H9 (cell line): ENCODE measurements around the gene MGARP. TPM values are rescaled to one million over a fixed set of nuclear protein-coding genes. Genes with fewer than 3 reads are reported as not detected.

Source experiments
- DNase-seq: peaks from one replicate; pipeline ENCODE4 v3.0.0-alpha.2; 2017
- H2AFZ ChIP-seq: one replicate; pipeline ENCODE4 v1.6.1; 2013; ENCODE audit warnings: mild to moderate bottlenecking, low read length, control low read depth, moderate library complexity
- H2AK5ac ChIP-seq: 2 replicates; pipeline ENCODE4 v1.6.1; 2013; ENCODE audit warnings: low read length, control low read depth, mixed read lengths; ENCODE audit not compliant: insufficient read length
- H2BK120ac ChIP-seq: one replicate; pipeline ENCODE4 v1.6.1; 2013; ENCODE audit warnings: low read depth, mild to moderate bottlenecking, low read length, control low read depth, inconsistent platforms; ENCODE audit not compliant: poor library complexity, severe bottlenecking
- H2BK12ac ChIP-seq: 2 replicates; pipeline ENCODE4 v1.6.1; 2013; ENCODE audit warnings: low read length, control low read depth, mixed read lengths, low read depth; ENCODE audit not compliant: insufficient read length
- H2BK15ac ChIP-seq: 2 replicates; pipeline ENCODE4 v1.6.1; 2013; ENCODE audit warnings: low read depth, low read length, control low read depth
- H2BK20ac ChIP-seq: one replicate; pipeline ENCODE4 v1.6.1; 2013; ENCODE audit warnings: low read depth, mild to moderate bottlenecking, low read length, control low read depth, inconsistent platforms; ENCODE audit not compliant: poor library complexity, severe bottlenecking
- H2BK5ac ChIP-seq: 2 replicates; pipeline ENCODE4 v1.6.1; 2013; ENCODE audit warnings: low read length, control low read depth, mixed read lengths; ENCODE audit not compliant: insufficient read length
- H3K14ac ChIP-seq: 2 replicates; pipeline ENCODE4 v1.6.1; 2013; ENCODE audit warnings: low read length, control low read depth; ENCODE audit not compliant: insufficient read depth
- H3K18ac ChIP-seq: 2 replicates; pipeline ENCODE4 v1.6.1; 2013; ENCODE audit warnings: low read depth, mild to moderate bottlenecking, mixed read lengths, low read length, control low read depth; ENCODE audit not compliant: insufficient read length
- H3K23ac ChIP-seq: 2 replicates; pipeline ENCODE4 v1.6.1; 2013; ENCODE audit warnings: low read length, control low read depth, mixed read lengths, low read depth; ENCODE audit not compliant: insufficient read length
- H3K23me2 ChIP-seq: 2 replicates; pipeline ENCODE4 v1.6.1; 2013; ENCODE audit warnings: low read depth, mild to moderate bottlenecking, mixed read lengths, low read length, control low read depth; ENCODE audit not compliant: insufficient read length, poor library complexity, severe bottlenecking
- H3K27ac ChIP-seq: 2 replicates; pipeline ENCODE4 v1.5.1; 2013; ENCODE audit warnings: low read length, control low read depth, mixed read lengths, low read depth; ENCODE audit not compliant: insufficient read length
- H3K27me3 ChIP-seq: 2 replicates; pipeline ENCODE4 v1.6.1; 2013; ENCODE audit warnings: low read length, control low read depth, inconsistent platforms; ENCODE audit not compliant: insufficient read depth
- H3K4ac ChIP-seq: 2 replicates; pipeline ENCODE4 v1.6.1; 2013; ENCODE audit warnings: low read depth, mild to moderate bottlenecking, control low read depth, inconsistent platforms, low read length, moderate library complexity
- H3K4me1 ChIP-seq: 2 replicates; pipeline ENCODE4 v1.6.1; 2013; ENCODE audit warnings: low read length, control low read depth, inconsistent platforms; ENCODE audit not compliant: insufficient read depth
- H3K4me2 ChIP-seq: 2 replicates; pipeline ENCODE4 v1.6.1; 2013; ENCODE audit warnings: low read length, control low read depth, mixed read lengths; ENCODE audit not compliant: insufficient read length, insufficient read depth
- H3K56ac ChIP-seq: 2 replicates; pipeline ENCODE4 v1.6.1; 2013; ENCODE audit warnings: low read depth, mild to moderate bottlenecking, mixed read lengths, low read length, control low read depth; ENCODE audit not compliant: insufficient read length
- H3K79me1 ChIP-seq: 2 replicates; pipeline ENCODE4 v1.6.1; 2013; ENCODE audit warnings: low read depth, mild to moderate bottlenecking, moderate library complexity, low read length, control low read depth, inconsistent platforms; ENCODE audit not compliant: insufficient read depth, poor library complexity, severe bottlenecking
- H3K79me2 ChIP-seq: 2 replicates; pipeline ENCODE4 v1.6.1; 2013; ENCODE audit warnings: low read length, control low read depth, inconsistent platforms; ENCODE audit not compliant: insufficient read depth
- H3K9ac ChIP-seq: 2 replicates; pipeline ENCODE4 v1.6.1; 2013; ENCODE audit warnings: low read length, control low read depth, mixed read lengths; ENCODE audit not compliant: insufficient read length; ENCODE audit errors: extremely low read depth
- H3K9me3 ChIP-seq: one replicate; pipeline ENCODE4 v1.6.1; 2013; ENCODE audit warnings: low read depth, low read length, inconsistent platforms; ENCODE audit not compliant: control insufficient read depth
- H3T11ph ChIP-seq: one replicate; pipeline ENCODE4 v1.6.1; 2013; ENCODE audit warnings: mild to moderate bottlenecking, low read length, control low read depth, inconsistent platforms
- H4K20me1 ChIP-seq: one replicate; pipeline ENCODE4 v1.6.1; 2013; ENCODE audit not compliant: control insufficient read depth, insufficient read length, insufficient read depth
- H4K5ac ChIP-seq: 2 replicates; pipeline ENCODE4 v1.6.1; 2013; ENCODE audit warnings: low read depth, mild to moderate bottlenecking, mixed read lengths, low read length, control low read depth; ENCODE audit not compliant: insufficient read length
- H4K8ac ChIP-seq: replicated peaks from 2 replicates; pipeline ENCODE4 v1.6.1; 2013; ENCODE audit warnings: low read length, control low read depth, mixed read lengths, low read depth; ENCODE audit not compliant: insufficient read length
- H4K91ac ChIP-seq: 2 replicates; pipeline ENCODE4 v1.6.1; 2013; ENCODE audit warnings: low read depth, mild to moderate bottlenecking, moderate library complexity, mixed read lengths, low read length, control low read depth; ENCODE audit not compliant: insufficient read length
- H3K27ac Mint-ChIP-seq, 3 experiments: 2 replicates in 2 of 3; 3 replicates in 1 of 3; pipeline ENCODE4 v1.8.0; 2020 to 2021; ENCODE audit warnings: mixed read lengths in 3 of 3, mild to moderate bottlenecking in 1 of 3, moderate library complexity in 1 of 3
- H3K27me3 Mint-ChIP-seq: 2 replicates; pipeline ENCODE4 v1.8.0; 2021; ENCODE audit warnings: low read depth, mild to moderate bottlenecking, moderate library complexity, mixed read lengths
- H3K36me3 Mint-ChIP-seq, 3 experiments: 2 replicates in 2 of 3; 3 replicates in 1 of 3; pipeline ENCODE4 v1.8.0; 2020 to 2021; ENCODE audit warnings: low read depth in 3 of 3, mixed read lengths in 3 of 3; ENCODE audit not compliant: insufficient read depth in 1 of 3
- H3K4me1 Mint-ChIP-seq, 2 experiments: 2 replicates each; pipeline ENCODE4 v1.8.0; 2020; ENCODE audit warnings: mixed read lengths in 2 of 2
- H3K4me3 Mint-ChIP-seq, 2 experiments: 2 replicates in 1 of 2; 3 replicates in 1 of 2; pipeline ENCODE4 v1.8.0; 2020 to 2021; ENCODE audit warnings: mild to moderate bottlenecking in 2 of 2, mixed read lengths in 2 of 2, moderate library complexity in 1 of 2
- H3K9me3 Mint-ChIP-seq, 2 experiments: 2 replicates in 1 of 2; 3 replicates in 1 of 2; pipeline ENCODE4 v1.8.0; 2020; ENCODE audit warnings: mild to moderate bottlenecking in 2 of 2, mixed read lengths in 2 of 2, moderate library complexity in 1 of 2
- WGBS: extraction: QIAGEN DNeasy Blood & Tissue Kit; methylation state at CpG from one replicate; pipeline ENCODE4 v1.1.7; 2013; ENCODE audit warnings: missing lambda C conversion rate, low lambda C conversion rate, mixed read lengths; ENCODE audit not compliant: insufficient read length; ENCODE audit errors: extremely low coverage; 5-methylcytosine and 5-hydroxymethylcytosine counted together
- total RNA-seq: library from RNA; stranded (reverse); gene quantifications from 2 replicates; pipeline ENCODE4 v1.2.1, GENCODE V29; 2021
- TF ChIP-seq, protein P1 (sequence below): fragments of 200-600 bp; sonication (generic); conservative IDR thresholded peaks from 3 replicates; pipeline ENCODE4 v1.8.0; 2021; ENCODE audit warnings: antibody characterized with exemption, mild to moderate bottlenecking

Gene MGARP
- total RNA-seq, 1 experiment from 2014 or later: 4.0 TPM

DNA sequence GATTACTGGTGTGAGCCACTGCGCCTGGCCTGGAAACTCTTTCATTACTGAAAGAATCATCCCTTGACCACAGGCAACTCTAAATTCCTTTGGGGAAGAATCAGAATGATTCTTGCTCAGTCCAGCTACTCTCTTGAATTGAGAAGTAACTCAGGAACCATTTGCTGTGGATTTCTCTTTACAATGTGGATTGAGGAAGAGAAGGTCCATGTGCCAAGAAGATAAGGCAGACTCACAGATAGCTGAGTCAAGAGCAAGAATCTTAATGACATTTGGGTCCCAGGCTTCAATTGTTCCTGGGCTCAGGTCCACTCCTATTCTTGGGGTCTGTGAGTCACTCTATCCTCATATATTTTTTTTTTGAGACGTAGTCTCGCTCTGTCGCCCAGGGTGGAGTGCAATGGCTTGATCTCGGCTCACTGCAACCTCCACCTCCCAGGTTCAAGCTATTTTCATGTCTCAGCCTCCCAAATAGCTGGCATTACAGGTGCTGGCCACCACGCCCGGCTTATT is 6.2 kb upstream of the MGARP start:
- Histone ChIP-seq H3K56ac (no peak overlapping the region), H3K9me3 (no peaks in the 10 kb centered on the region), H3K27me3 (no peaks in the 10 kb centered on the region), H3K4ac (no peak overlapping the region), H4K20me1 (no peaks in the 10 kb centered on the region), H3K23ac (no peak overlapping the region), H2BK5ac (no peak overlapping the region), H3K4me2 (no peak overlapping the region), H3K27ac (no peak overlapping the region), H2AK5ac (no peak overlapping the region), H2BK12ac (no peak overlapping the region), H3K79me1 (no peaks in the 10 kb centered on the region), H2BK15ac (no peak overlapping the region), H3K4me1 (no peaks in the 10 kb centered on the region), H4K91ac (no peak overlapping the region), H3K14ac (no peak overlapping the region), H3T11ph (no peak overlapping the region), H3K23me2 (no peaks in the 10 kb centered on the region), H4K8ac (no peak overlapping the region), H2BK120ac (no peak overlapping the region), H4K5ac (no peak overlapping the region), H2AFZ (no peak overlapping the region), H3K18ac (no peak overlapping the region), H2BK20ac (no peak overlapping the region), H3K9ac (no peak overlapping the region), H3K79me2 (no peaks in the 10 kb centered on the region)
- Mint-ChIP-seq H3K27ac (no peak overlapping the region; a peak in 1 of 7 replicates), H3K9me3 (peaks cover 5 to 6% of the 10 kb centered on the region in 2 experiments; a peak in 3 of 5 replicates), H3K27me3 (peaks cover 1% of the 10 kb centered on the region), H3K4me1 (no peaks in the 10 kb centered on the region), H3K4me3 (no peak overlapping the region), H3K36me3 (peaks cover 15 to 32% (median 24%) of the 10 kb centered on the region in 3 experiments)
- WGBS: no CpG with 5 or more reads among the region's 7 CpGs
- TF ChIP-seq, protein P1, sequence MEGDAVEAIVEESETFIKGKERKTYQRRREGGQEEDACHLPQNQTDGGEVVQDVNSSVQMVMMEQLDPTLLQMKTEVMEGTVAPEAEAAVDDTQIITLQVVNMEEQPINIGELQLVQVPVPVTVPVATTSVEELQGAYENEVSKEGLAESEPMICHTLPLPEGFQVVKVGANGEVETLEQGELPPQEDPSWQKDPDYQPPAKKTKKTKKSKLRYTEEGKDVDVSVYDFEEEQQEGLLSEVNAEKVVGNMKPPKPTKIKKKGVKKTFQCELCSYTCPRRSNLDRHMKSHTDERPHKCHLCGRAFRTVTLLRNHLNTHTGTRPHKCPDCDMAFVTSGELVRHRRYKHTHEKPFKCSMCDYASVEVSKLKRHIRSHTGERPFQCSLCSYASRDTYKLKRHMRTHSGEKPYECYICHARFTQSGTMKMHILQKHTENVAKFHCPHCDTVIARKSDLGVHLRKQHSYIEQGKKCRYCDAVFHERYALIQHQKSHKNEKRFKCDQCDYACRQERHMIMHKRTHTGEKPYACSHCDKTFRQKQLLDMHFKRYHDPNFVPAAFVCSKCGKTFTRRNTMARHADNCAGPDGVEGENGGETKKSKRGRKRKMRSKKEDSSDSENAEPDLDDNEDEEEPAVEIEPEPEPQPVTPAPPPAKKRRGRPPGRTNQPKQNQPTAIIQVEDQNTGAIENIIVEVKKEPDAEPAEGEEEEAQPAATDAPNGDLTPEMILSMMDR: no peak
- no peak for DNase-seq
